IMR-90 (cell line): ENCODE results near the gene C22orf39.

Experiments
- BHLHE40 ChIP-seq: fragments of 150-350 bp; IDR thresholded peaks from 2 replicates; pipeline ENCODE4 v1.6.1; 2016; ENCODE audit warnings: mild to moderate bottlenecking, low read depth, low read length
- CEBPB ChIP-seq: IDR thresholded peaks from 2 replicates; pipeline ENCODE4 v1.6.1; 2012; ENCODE audit warnings: low read depth, low read length, improper control_type of control experiment
- FOS ChIP-seq: fragments of 150-350 bp; IDR thresholded peaks from 2 replicates; pipeline ENCODE4 v1.6.1; 2016; ENCODE audit warnings: low read depth, low read length
- MAFK ChIP-seq: IDR thresholded peaks from 2 replicates; pipeline ENCODE4 v1.6.1; 2012; ENCODE audit warnings: low read depth, low read length, improper control_type of control experiment
- MXI1 ChIP-seq: IDR thresholded peaks from 2 replicates; pipeline ENCODE4 v1.6.1; 2012; ENCODE audit warnings: low read depth, mild to moderate bottlenecking, low read length, moderate library complexity, borderline replicate concordance
- NFE2L2 ChIP-seq: fragments of 150-350 bp; IDR thresholded peaks from 2 replicates; pipeline ENCODE4 v1.6.1; 2016; ENCODE audit warnings: low read depth, mild to moderate bottlenecking, low read length
- POLR2A ChIP-seq: IDR thresholded peaks from 2 replicates; pipeline ENCODE4 v1.6.1; 2012; ENCODE audit warnings: mild to moderate bottlenecking, low read depth, low read length
- RAD21 ChIP-seq: IDR thresholded peaks from 2 replicates; pipeline ENCODE4 v1.6.1; 2012; ENCODE audit warnings: low read length, improper control_type of control experiment
- RCOR1 ChIP-seq: IDR thresholded peaks from 2 replicates; pipeline ENCODE4 v1.6.1; 2012; ENCODE audit warnings: mild to moderate bottlenecking, low read length, improper control_type of control experiment; ENCODE audit not compliant: insufficient replicate concordance
- RFX5 ChIP-seq: IDR thresholded peaks from 2 replicates; pipeline ENCODE4 v1.8.0; 2012; ENCODE audit warnings: low read depth, mild to moderate bottlenecking, low read length, moderate library complexity
- SMC3 ChIP-seq: fragments of 150-350 bp; IDR thresholded peaks from 2 replicates; pipeline ENCODE4 v1.6.1; 2016; ENCODE audit warnings: low read depth, mild to moderate bottlenecking, antibody characterized with exemption, low read length, moderate library complexity
- TF ChIP-seq, protein P1 (sequence below): conservative IDR thresholded peaks from 2 replicates; pipeline ENCODE4 v1.5.1; 2012; ENCODE audit warnings: mild to moderate bottlenecking, low read depth, low read length, improper control_type of control experiment
- TF ChIP-seq, protein P2 (sequence below): fragments of 150-350 bp; IDR thresholded peaks from 2 replicates; pipeline ENCODE4 v1.6.1; 2017; ENCODE audit warnings: mild to moderate bottlenecking, antibody characterized with exemption, low read length, low read depth
- TF ChIP-seq, protein P3 (sequence below): fragments of 150-350 bp; IDR thresholded peaks from 2 replicates; pipeline ENCODE4 v1.6.1; 2016; ENCODE audit warnings: low read depth, mild to moderate bottlenecking, low read length, moderate library complexity, borderline replicate concordance

DNA sequence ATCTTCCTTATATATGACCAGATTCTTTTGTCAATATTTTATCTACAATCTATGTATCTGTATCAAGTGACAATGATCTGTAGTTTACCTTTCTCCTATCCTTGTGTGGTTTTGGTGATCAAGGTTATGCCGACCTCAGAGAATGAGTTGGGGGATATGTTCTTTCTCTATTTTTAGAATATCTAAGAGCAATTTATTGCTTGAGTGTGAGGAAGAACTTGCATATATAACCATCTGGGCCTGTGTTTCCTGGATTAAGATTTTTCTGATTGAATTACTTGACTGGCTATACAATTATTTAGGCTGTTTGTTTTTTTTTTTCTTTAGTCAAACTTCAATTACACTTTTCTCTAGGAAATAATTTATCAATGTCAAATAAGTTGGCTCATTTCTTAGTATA, 14.0 kb upstream of the C22orf39 start:
- TF ChIP-seq, protein P1, sequence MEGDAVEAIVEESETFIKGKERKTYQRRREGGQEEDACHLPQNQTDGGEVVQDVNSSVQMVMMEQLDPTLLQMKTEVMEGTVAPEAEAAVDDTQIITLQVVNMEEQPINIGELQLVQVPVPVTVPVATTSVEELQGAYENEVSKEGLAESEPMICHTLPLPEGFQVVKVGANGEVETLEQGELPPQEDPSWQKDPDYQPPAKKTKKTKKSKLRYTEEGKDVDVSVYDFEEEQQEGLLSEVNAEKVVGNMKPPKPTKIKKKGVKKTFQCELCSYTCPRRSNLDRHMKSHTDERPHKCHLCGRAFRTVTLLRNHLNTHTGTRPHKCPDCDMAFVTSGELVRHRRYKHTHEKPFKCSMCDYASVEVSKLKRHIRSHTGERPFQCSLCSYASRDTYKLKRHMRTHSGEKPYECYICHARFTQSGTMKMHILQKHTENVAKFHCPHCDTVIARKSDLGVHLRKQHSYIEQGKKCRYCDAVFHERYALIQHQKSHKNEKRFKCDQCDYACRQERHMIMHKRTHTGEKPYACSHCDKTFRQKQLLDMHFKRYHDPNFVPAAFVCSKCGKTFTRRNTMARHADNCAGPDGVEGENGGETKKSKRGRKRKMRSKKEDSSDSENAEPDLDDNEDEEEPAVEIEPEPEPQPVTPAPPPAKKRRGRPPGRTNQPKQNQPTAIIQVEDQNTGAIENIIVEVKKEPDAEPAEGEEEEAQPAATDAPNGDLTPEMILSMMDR: no peak
- TF ChIP-seq CEBPB: no peak
- no peak for TF ChIP-seq MAFK
- TF ChIP-seq SMC3: no peak
- no peak for TF ChIP-seq RAD21
- TF ChIP-seq MXI1: no peak
- TF ChIP-seq, protein P2, sequence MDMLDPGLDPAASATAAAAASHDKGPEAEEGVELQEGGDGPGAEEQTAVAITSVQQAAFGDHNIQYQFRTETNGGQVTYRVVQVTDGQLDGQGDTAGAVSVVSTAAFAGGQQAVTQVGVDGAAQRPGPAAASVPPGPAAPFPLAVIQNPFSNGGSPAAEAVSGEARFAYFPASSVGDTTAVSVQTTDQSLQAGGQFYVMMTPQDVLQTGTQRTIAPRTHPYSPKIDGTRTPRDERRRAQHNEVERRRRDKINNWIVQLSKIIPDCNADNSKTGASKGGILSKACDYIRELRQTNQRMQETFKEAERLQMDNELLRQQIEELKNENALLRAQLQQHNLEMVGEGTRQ: no peak
- TF ChIP-seq POLR2A: no peak
- TF ChIP-seq RFX5: no peak
- no peak for TF ChIP-seq FOS
- TF ChIP-seq BHLHE40: no peak
- TF ChIP-seq, protein P3, sequence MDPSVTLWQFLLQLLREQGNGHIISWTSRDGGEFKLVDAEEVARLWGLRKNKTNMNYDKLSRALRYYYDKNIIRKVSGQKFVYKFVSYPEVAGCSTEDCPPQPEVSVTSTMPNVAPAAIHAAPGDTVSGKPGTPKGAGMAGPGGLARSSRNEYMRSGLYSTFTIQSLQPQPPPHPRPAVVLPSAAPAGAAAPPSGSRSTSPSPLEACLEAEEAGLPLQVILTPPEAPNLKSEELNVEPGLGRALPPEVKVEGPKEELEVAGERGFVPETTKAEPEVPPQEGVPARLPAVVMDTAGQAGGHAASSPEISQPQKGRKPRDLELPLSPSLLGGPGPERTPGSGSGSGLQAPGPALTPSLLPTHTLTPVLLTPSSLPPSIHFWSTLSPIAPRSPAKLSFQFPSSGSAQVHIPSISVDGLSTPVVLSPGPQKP: no peak
- TF ChIP-seq NFE2L2: no peak
- no peak for TF ChIP-seq RCOR1
